CD4-positive, alpha-beta T cell treated with Interleukin-21 for 1 hour (primary cell): ENCODE data around the gene ATP1A1.

Experiments used
- DNase-seq: peaks from one replicate; pipeline ENCODE4 v3.0.0-alpha.2; 2020

ATP1A1 gene

DNA sequence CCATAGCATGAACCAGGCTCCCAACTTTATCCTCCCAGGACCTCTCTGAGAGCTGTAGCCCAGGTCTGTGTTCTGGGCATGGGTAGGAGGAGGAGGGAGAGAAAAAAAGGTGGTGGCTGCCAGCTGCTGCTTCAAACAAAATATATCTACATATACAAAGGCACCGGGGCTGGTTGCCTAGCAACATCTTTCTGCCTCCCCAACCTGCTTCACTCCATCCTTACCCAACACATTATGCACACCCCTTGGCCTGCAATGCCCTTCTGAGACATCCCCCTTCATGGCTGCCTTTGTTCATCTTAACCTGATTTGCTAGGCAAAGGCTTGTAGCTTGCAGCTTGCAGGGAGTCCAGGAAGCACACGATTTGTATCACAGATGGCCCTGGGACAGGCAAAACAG lies 27.2 kb upstream of the ATP1A1 start:
- peak; percentile 79 for DNase-seq

DNA sequence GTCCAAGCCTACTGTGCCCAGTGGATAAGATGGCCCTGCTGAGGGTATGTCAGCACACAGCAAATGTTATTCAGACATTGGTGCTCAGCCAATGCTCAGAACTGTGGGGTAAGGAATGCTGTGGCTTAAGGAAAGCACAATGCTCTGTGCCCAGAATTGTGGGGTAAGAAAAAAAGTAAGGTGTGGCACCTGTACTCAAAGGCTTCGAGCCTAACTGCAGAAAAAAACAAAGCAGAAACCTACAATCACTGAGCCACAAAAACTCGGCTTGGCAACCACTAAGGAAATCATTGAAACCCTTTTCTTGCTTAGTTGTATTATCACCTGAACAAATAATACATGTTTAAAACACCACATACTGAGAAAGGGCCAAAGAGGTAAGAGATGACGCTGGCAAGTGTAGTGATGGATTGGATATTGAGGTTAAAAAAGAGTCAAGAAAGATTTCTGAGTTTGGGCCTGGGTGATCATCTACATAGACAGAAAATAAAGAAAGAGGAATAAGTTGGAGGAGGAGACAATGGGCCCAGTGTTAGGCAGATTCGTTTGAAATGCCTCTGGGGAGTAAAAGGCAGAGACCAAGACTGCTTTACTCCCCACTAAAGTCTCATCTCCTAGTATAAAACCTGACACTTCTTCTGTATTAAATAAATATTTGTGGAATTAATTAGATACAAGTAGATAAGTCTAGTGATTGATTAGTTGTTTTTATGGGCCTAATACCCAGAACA lies 25.9 kb upstream of the ATP1A1 start:
- peak; percentile 28 for DNase-seq

DNA sequence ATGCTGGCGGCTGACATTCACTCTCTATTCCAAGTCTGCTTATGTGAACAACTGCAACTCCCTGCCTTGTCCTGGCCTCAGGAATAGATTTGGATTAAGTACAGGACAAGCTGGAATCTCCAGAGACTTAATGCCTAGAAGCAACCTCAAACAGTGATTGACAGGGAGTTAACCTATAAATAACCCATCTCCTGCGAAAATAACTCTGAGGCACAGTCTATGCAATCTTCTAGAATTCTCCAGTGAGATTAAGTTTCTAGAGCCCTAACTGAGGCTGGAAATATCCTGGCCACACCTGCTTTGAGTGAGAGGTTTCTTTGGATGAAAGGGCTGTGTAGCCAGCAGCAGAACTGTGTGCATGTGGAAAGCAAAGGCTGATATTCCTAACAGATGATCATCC lies 25.3 kb upstream of the ATP1A1 start:
- DNase-seq: no peak

DNA sequence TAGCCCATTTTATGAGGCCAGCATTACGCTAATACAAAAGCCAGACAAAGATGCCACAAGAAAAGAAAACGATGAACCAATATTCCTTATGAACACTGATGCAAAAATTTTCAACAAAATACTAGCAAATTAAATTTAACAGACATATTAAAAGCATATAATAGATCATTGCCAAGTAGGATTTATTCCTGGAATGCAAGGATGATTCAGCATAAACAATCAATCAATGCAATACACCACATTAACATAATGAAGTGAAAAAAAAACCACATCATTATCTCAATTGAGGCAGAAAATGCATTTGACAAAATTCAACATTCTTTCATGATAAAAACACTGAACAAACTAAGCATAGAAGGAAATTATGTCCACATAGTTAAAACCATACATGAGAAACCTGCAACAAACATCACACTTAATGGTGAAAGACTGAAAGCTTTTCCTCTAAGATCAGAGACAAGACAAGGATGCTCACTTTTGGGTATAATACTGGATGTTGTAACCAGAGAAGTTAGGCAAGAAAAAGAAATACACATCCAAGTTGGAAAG lies 22.9 kb upstream of the ATP1A1 start:
- no peak for DNase-seq

DNA sequence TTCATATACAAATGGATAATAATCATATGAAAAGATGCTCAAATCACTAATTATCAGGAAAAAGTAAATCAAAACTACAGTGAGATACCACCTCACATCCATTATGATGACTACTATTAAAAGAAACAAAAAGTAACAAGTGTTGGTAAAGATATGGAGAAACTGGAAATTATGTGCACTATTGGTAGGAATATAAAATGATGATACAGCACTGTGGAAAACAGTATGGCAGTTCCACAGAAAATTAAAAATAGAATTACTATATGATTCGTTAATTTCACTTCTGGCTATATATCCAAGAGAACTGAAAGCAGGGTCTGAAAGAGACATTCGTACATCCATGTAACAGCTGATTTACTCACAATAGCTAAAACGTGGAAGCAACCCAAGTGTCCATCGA lies 21.1 kb upstream of the ATP1A1 start:
- DNase-seq: no peak

DNA sequence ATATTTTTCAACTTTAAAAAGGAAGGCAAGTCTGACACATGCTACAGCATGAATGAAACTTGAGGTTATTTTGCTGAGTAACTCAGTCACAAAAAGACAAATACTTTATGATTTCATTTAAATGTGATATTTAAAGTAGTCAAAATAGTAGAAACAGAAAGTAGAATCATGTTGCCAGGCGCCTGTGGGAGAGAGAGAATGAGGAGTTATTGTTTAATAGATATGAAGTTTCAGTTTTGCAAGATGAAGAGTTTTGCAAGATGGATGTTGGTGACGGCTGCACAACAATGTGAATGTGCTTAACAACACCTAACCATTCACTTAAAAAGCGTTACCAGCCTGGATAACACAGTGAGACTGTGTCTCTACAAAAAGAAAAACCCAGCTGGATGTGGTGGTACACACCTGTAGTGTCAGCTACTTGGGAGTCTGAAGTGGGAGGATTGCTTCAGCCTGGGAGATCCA lies 20.7 kb upstream of the ATP1A1 start:
- no peak for DNase-seq

DNA sequence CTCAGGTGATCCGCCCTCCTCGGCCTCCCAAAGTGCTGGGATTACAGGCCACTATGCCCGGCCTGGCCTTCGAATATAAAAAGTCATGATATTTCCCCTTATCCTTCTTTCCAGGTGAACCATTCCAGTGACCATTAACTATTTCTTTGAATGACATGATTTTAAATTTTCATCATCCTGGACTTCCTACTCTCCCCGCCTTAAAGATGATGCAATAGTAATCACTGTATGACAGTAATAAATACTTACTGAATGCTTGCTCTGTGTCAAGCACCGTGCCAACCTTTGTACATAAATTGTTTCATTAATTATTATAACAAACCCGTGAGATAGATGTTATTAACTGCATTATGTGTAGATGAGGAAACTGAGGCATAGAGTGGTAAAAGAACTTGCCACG lies 19.9 kb upstream of the ATP1A1 start:
- no peak for DNase-seq

DNA sequence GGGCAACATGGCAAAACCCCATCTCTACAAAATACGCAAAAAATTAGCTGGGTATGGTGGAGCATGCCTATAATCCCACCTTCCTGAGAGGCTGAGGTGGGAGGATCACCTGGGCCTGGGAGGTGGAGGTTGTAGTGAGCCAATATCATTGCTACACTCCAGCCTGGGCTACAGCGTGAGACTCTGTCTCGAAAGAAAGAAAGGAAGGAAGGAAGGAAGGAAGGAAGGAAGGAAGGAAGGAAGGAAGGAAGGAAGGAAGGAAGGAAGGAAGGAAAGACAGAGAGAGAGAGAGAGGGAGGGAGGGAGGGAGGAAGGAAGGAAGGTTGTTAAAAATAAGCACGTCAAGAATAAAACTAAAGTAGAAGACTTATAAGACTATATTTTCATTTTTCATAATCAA lies 17.0 kb upstream of the ATP1A1 start:
- no peak for DNase-seq

DNA sequence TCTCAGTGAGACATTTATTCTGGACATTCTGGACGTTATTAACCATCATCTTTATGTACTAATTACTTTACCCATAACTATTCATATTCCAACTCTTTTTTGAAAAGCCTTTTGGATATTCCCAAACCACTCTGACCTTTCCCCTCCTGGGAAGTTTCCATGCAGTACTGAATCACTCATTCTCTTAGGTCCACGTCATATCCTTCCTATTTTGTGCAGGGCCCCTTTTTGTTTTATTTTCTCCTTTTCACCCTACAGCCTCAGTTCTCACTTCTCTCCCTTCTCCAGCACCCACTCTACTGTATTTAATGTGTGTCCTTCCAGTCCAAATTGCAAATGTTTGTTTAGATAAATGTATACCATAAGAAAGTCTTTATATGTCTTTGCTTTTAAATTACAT lies 16.4 kb upstream of the ATP1A1 start:
- DNase-seq: no peak

DNA sequence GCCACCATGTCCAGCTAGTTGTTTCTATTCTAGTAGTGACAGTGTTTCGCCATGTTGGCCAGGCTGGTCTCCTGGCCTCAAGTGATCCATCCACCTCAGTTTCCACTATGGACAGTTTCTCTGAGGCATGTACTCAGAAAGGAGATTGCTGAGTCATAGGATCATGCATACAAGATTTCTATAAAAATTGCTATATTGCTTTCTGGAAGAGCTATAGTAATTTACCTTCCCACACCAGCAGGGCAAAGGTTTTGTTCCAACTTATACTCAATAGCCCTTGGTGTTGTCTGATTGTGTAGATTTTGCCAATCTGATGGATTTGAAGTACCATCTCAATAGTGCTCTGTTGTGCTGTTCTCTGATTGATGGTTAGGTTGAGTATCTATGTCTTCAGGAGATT lies 15.6 kb upstream of the ATP1A1 start:
- no peak for DNase-seq

DNA sequence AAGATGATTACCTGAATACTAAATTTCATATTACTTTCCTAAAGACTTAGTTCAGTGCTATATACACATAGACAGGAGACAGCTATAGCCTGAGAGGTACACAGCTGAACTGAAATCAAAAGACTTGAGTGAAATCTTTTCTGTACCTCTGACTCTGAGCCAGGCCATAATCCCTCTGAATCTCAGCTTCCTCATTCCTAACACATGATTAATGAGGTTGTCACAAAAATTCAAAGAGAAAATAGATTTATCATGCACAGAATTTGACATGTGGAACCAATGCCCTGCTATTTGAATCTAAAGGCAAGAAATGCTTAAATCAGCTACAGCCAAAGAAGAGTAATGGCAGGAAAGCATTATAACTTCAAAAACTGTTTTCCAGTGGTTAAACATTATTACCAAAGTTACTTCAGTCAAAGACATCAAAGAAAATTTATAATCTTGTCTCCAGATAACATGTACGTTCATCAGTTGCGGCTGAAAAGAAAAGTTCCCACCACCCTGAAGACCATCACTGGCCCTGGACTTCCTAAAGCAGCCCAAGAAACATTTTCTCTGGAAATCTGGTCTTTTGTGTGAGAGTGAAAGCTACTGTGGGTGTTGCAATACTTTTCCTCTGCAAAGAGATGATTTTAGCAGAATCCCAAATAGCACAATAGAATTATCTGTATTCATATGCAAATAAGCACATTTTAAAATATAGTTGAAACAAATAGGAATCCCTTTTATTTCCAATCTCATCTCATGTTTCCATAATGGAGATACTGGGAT lies 13.8 kb upstream of the ATP1A1 start:
- DNase-seq: no peak

DNA sequence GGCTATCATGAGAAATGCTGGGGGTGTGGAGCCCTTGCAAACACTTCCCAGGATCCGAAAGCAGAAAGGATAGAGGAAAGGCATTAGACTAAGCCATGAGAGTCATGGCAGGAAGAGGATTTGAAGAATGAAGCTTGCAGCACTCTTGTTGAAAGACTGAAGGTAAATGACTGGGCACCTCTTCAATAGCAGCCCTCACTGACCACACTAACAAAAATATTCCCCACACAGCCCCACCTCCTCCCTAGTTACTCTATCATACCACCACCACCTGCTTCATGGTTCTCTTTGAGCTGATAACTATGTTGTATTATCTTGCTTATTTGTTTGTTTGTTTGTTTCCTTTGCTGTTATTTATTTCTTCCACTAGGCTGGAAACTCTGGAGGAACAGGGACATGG lies 13.2 kb upstream of the ATP1A1 start:
- DNase-seq: no peak

DNA sequence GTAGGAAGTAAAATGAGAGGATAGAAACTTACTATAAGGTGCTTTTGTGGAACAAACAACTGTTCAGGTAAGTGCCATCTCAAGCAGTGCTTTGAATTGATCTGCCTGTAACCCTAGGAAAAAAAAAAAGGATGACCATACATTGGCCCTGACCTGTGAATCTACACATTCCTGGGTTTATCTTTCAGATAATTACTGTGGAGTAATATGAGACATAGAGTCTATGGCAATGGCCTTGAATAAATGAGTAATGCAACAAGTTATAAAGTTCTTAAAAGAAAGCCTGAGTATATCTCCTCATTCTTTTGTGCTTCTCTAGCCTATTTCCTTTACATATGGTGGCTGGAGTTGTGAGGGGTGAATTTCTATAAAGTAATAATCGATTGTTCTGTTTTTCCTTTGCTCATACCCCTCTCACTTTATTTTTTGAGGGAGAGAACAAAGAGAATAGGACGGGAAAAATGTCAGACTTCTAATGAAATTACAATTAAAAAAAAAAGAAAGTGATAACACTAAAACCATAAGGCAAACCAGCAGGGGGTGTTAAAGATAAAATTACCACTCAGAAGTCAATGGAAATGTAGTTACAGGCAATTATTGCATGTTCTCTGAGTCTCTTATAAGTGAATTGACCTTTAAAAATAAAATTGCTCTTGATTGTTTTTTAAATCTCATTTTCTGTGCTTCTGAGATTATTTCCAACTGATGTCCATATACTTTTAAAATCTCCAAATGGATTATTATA lies 12.4 kb upstream of the ATP1A1 start:
- DNase-seq: peak; percentile 63

DNA sequence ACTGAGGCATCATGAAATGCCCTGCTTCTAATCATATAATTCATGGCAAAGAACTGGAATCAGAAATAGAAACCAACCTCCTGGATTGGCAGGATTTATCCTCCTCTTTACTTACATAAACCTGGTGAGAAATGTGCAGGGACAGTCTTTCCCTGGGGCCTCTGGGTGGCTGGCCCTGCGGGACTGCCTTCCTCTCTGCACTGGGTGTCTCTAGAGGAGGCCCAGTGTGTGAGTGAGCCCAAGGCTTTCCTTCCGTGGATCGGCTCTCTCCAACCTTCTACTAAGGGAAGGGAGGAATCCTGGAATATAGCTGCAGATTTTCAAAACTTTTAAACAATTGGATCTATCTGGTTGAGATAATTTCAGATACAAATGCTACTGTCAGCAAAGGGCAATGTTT lies 11.4 kb upstream of the ATP1A1 start:
- DNase-seq: no peak

DNA sequence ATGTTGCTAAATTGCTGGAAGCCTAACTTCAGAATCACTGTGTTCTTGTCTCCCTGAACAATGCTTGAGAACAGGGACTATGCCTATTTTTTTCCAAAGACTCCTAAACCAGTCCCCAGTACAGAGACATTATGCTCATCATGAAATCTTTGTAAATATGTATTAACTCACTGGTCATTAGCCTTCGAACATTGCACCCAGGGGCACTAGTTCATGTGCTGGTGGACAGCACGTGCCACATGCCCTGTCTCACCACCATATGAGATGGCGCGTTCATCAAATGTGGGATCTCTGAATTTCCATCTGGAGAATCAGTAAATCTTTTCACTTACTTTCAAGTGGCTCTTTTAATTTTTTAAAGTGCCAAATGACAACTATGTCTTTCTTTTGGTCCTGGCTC lies 11.0 kb upstream of the ATP1A1 start:
- DNase-seq: no peak

DNA sequence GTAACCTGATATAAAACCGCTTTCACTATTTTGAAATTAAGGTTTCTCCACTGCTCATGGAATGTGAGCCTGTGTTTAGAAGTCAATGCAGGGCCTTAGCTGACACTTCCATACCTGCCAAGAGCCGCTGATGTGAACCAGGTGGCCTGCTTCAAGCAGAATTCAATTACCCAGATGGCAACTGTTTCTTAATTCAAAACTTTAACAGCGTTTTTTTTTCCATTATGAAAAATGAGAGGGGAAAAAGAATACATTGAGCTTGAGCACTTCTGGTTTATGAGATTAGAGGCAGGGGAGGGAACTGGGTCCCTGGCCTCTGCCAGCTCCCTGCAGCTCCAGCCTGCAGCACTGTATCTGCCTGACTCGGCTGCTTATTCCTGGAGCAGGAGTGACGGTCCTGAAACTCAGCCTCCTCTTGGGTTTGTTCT lies 7.7 kb upstream of the ATP1A1 start:
- DNase-seq: no peak

DNA sequence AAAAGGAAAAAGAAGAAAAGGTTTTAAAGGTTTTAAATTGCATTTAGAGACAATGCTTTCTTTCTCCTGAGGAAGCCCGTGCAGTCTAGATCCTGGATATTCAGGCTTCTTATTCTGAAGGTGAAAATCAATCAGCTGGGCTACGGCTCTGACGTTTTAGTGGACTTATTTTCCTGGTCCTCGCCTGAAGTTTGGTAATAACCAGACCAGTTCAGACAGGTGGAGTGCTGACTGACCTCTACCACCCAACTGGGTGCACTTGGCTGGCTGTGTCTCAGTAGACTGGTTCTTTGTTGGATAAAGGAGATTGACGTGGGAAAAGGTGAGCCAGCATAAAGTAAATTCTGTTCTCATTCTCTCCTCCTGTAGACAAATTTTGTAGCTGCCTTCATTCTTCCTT lies 7.2 kb upstream of the ATP1A1 start:
- no peak for DNase-seq

DNA sequence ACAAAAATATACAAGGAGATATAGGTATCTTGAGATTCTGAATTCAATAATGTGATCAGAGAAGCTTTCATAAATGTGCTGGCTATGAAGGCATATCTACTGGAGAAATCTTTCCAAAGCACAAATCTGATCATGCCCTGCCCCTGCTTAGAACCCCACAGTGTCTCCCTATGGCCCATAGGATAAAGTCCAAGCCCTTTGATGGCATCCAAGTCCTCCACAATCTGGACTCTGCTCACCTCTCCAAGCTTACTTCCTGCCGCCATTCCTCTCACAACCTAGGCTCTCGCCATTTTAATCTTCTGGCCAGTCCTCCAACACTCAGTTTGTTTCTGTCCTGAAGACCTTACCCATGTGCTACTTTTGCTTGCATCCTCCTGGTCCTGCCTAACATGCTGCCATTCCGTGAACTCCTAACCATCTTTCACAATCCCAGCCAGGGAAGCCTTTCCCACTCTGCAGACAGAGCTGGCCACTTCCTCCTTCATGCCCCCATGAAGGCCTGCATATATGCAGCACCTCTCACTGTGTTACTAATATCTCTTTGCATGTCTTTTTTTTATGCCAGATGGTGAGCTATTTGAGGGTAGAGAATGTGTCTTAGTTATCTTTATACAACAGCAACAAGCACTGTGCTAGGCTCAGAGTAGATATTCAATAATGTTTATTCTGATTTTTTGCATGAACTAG lies 5.6 kb upstream of the ATP1A1 start:
- DNase-seq: no peak

DNA sequence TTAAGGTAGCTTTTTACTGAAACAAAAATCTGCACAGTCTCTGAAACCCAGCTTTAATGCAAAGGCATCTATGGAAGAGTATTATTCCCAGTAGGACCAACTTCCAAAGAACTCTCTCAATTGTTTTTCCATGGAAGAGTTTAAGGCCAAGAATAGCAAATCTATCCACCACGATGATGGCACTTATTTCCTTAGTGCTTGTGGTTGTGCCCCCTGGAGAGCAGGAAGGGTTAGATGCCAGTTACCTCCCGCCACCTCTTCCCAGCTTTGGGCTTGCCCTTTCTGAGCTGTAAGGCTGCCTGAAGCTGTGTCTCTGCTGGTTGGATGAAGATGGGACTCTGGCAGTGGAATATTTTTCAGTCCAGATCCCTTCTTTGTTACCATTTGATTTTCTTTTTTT lies 4.8 kb upstream of the ATP1A1 start:
- no peak for DNase-seq

DNA sequence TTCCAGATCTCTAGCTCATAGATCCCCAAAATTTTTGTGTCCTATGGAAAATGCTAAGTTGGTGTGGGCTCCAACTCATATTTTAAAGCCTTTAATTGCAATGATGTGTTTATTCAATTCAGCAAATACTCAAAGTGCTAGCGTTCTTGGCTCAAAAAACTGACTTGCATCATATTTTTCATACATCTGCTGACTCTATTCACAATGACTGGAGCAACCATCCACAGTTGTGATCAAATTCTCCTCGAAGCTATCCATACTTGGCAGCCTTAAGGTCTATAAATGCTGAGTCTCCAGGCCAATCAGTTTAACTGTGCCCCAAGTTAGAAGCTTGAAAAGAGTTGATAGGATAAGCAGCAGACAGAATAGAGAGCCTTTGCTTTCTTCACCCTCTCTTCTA lies 2.9 kb upstream of the ATP1A1 start:
- no peak for DNase-seq

DNA sequence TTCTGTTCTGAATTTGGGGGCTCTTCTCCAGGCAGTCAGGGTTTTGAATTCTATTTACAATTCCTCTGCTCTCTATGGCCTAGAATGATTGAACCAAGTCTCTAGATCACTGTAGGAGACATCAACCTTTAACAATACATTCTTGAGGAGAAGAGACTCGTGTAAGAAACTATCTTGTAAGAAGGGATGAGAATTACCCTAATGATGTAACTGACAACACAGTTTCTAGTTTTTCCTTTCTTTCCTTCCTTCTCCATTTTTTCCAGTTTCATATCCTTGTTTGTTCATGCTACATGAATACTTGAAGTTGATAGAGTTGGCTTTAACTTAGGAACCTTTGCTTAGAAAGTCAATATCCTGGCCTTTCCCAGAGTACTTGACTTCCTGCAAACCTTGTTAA lies 1.3 kb upstream of the ATP1A1 start:
- DNase-seq: no peak

DNA sequence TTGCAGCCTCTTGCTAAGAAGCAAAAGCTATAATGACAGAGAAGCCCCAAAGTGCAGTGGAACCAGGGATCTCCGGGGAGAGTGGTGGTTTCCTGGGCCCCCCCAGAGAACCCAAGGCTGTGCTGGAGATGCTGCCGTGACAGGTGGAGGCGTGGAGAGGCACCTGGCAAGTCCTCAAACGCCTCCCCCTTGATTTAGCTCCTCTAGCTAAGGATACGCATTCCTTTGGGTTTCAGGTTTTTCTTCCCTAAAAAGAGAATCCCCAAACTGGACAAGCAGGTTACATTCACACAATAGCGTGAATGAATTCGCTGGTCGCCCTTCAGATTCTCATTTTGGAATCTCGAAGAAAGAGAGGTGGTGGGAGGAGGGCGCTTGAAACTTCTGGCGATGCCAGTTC lies 853 bp upstream of the ATP1A1 start:
- DNase-seq: no peak
